Adrenal gland (tissue), 5 donors: ENCODE results near the gene CLCN5.

ENCODE experiments used
- POLR2A ChIP-seq, 2 donors: fragments of 450-650 bp; IDR thresholded peaks; one replicate each; pipeline ENCODE4 v1.6.1; 2017; ENCODE audit warnings: antibody characterized with exemption in 2 of 2, mild to moderate bottlenecking in 2 of 2, moderate library complexity in 1 of 2
- TF ChIP-seq, protein P1 (sequence below), 6 experiments: fragments of 450-650 bp in 4 of 6; fragments of 200-600 bp in 2 of 6; sonication (generic) in 1 of 6; IDR thresholded peaks; 1 replicate in 5 of 6; 2 replicates in 1 of 6; pipeline versions ENCODE4 v1.5.1 to v1.8.0; 2016 to 2021; ENCODE audit warnings: antibody characterized with exemption in 6 of 6, mild to moderate bottlenecking in 2 of 6, moderate library complexity in 1 of 6
- donor health status: DM: no; HTN: no; CAD: no.

DNA sequence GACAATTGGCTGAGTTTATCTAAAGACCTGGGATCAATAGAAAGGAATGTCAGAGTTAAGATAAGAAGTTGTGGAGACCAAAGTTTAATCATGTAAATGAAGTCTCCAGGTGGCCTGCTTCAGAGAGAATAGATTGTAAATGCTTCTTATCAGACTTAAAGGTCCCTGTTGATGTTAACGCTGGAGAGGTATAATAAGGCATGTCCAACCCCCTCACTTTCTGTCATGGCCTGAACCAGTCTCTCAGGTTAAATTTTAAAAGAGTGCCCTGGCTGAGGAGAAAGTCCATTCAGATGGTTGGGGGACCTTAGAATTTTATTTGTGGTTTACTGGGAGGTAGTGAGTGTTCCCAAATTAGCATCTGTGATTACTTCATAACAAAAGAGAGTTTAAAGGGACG lies 191.7 kb downstream of the CLCN5 start:
- TF ChIP-seq, protein P1, sequence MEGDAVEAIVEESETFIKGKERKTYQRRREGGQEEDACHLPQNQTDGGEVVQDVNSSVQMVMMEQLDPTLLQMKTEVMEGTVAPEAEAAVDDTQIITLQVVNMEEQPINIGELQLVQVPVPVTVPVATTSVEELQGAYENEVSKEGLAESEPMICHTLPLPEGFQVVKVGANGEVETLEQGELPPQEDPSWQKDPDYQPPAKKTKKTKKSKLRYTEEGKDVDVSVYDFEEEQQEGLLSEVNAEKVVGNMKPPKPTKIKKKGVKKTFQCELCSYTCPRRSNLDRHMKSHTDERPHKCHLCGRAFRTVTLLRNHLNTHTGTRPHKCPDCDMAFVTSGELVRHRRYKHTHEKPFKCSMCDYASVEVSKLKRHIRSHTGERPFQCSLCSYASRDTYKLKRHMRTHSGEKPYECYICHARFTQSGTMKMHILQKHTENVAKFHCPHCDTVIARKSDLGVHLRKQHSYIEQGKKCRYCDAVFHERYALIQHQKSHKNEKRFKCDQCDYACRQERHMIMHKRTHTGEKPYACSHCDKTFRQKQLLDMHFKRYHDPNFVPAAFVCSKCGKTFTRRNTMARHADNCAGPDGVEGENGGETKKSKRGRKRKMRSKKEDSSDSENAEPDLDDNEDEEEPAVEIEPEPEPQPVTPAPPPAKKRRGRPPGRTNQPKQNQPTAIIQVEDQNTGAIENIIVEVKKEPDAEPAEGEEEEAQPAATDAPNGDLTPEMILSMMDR (IDR thresholded peaks at IDR 0.05) = no peak
- TF ChIP-seq POLR2A (IDR thresholded peaks at IDR 0.05) = no peak
